H9 (cell line): ENCODE results near the gene CDC42EP1. TPM values are rescaled to one million over a fixed set of nuclear protein-coding genes. Genes with fewer than 3 reads are reported as not detected.
"Not testable (repeated sequence)": the region's sequence is repeated elsewhere in the genome, so short reads cannot be mapped to it uniquely, and the experiment has no call there.

ENCODE experiments used
- DNase-seq: peaks from one replicate; pipeline ENCODE4 v3.0.0-alpha.2; 2017
- H2AFZ ChIP-seq: one replicate; pipeline ENCODE4 v1.6.1; 2013; ENCODE audit warnings: mild to moderate bottlenecking, low read length, control low read depth, moderate library complexity
- H2AK5ac ChIP-seq: 2 replicates; pipeline ENCODE4 v1.6.1; 2013; ENCODE audit warnings: low read length, control low read depth, mixed read lengths; ENCODE audit not compliant: insufficient read length
- H2BK120ac ChIP-seq: one replicate; pipeline ENCODE4 v1.6.1; 2013; ENCODE audit warnings: low read depth, mild to moderate bottlenecking, low read length, control low read depth, inconsistent platforms; ENCODE audit not compliant: poor library complexity, severe bottlenecking
- H2BK12ac ChIP-seq: 2 replicates; pipeline ENCODE4 v1.6.1; 2013; ENCODE audit warnings: low read length, control low read depth, mixed read lengths, low read depth; ENCODE audit not compliant: insufficient read length
- H2BK15ac ChIP-seq: 2 replicates; pipeline ENCODE4 v1.6.1; 2013; ENCODE audit warnings: low read depth, low read length, control low read depth
- H2BK20ac ChIP-seq: one replicate; pipeline ENCODE4 v1.6.1; 2013; ENCODE audit warnings: low read depth, mild to moderate bottlenecking, low read length, control low read depth, inconsistent platforms; ENCODE audit not compliant: poor library complexity, severe bottlenecking
- H2BK5ac ChIP-seq: 2 replicates; pipeline ENCODE4 v1.6.1; 2013; ENCODE audit warnings: low read length, control low read depth, mixed read lengths; ENCODE audit not compliant: insufficient read length
- H3K14ac ChIP-seq: 2 replicates; pipeline ENCODE4 v1.6.1; 2013; ENCODE audit warnings: low read length, control low read depth; ENCODE audit not compliant: insufficient read depth
- H3K18ac ChIP-seq: 2 replicates; pipeline ENCODE4 v1.6.1; 2013; ENCODE audit warnings: low read depth, mild to moderate bottlenecking, mixed read lengths, low read length, control low read depth; ENCODE audit not compliant: insufficient read length
- H3K23ac ChIP-seq: 2 replicates; pipeline ENCODE4 v1.6.1; 2013; ENCODE audit warnings: low read length, control low read depth, mixed read lengths, low read depth; ENCODE audit not compliant: insufficient read length
- H3K23me2 ChIP-seq: 2 replicates; pipeline ENCODE4 v1.6.1; 2013; ENCODE audit warnings: low read depth, mild to moderate bottlenecking, mixed read lengths, low read length, control low read depth; ENCODE audit not compliant: insufficient read length, poor library complexity, severe bottlenecking
- H3K27ac ChIP-seq: 2 replicates; pipeline ENCODE4 v1.5.1; 2013; ENCODE audit warnings: low read length, control low read depth, mixed read lengths, low read depth; ENCODE audit not compliant: insufficient read length
- H3K27me3 ChIP-seq: 2 replicates; pipeline ENCODE4 v1.6.1; 2013; ENCODE audit warnings: low read length, control low read depth, inconsistent platforms; ENCODE audit not compliant: insufficient read depth
- H3K4ac ChIP-seq: 2 replicates; pipeline ENCODE4 v1.6.1; 2013; ENCODE audit warnings: low read depth, mild to moderate bottlenecking, control low read depth, inconsistent platforms, low read length, moderate library complexity
- H3K4me1 ChIP-seq: 2 replicates; pipeline ENCODE4 v1.6.1; 2013; ENCODE audit warnings: low read length, control low read depth, inconsistent platforms; ENCODE audit not compliant: insufficient read depth
- H3K4me2 ChIP-seq: 2 replicates; pipeline ENCODE4 v1.6.1; 2013; ENCODE audit warnings: low read length, control low read depth, mixed read lengths; ENCODE audit not compliant: insufficient read length, insufficient read depth
- H3K56ac ChIP-seq: 2 replicates; pipeline ENCODE4 v1.6.1; 2013; ENCODE audit warnings: low read depth, mild to moderate bottlenecking, mixed read lengths, low read length, control low read depth; ENCODE audit not compliant: insufficient read length
- H3K79me1 ChIP-seq: 2 replicates; pipeline ENCODE4 v1.6.1; 2013; ENCODE audit warnings: low read depth, mild to moderate bottlenecking, moderate library complexity, low read length, control low read depth, inconsistent platforms; ENCODE audit not compliant: insufficient read depth, poor library complexity, severe bottlenecking
- H3K79me2 ChIP-seq: 2 replicates; pipeline ENCODE4 v1.6.1; 2013; ENCODE audit warnings: low read length, control low read depth, inconsistent platforms; ENCODE audit not compliant: insufficient read depth
- H3K9ac ChIP-seq: 2 replicates; pipeline ENCODE4 v1.6.1; 2013; ENCODE audit warnings: low read length, control low read depth, mixed read lengths; ENCODE audit not compliant: insufficient read length; ENCODE audit errors: extremely low read depth
- H3K9me3 ChIP-seq: one replicate; pipeline ENCODE4 v1.6.1; 2013; ENCODE audit warnings: low read depth, low read length, inconsistent platforms; ENCODE audit not compliant: control insufficient read depth
- H3T11ph ChIP-seq: one replicate; pipeline ENCODE4 v1.6.1; 2013; ENCODE audit warnings: mild to moderate bottlenecking, low read length, control low read depth, inconsistent platforms
- H4K20me1 ChIP-seq: one replicate; pipeline ENCODE4 v1.6.1; 2013; ENCODE audit not compliant: control insufficient read depth, insufficient read length, insufficient read depth
- H4K5ac ChIP-seq: 2 replicates; pipeline ENCODE4 v1.6.1; 2013; ENCODE audit warnings: low read depth, mild to moderate bottlenecking, mixed read lengths, low read length, control low read depth; ENCODE audit not compliant: insufficient read length
- H4K8ac ChIP-seq: replicated peaks from 2 replicates; pipeline ENCODE4 v1.6.1; 2013; ENCODE audit warnings: low read length, control low read depth, mixed read lengths, low read depth; ENCODE audit not compliant: insufficient read length
- H4K91ac ChIP-seq: 2 replicates; pipeline ENCODE4 v1.6.1; 2013; ENCODE audit warnings: low read depth, mild to moderate bottlenecking, moderate library complexity, mixed read lengths, low read length, control low read depth; ENCODE audit not compliant: insufficient read length
- H3K27ac Mint-ChIP-seq, 3 experiments: 2 replicates in 2 of 3; 3 replicates in 1 of 3; pipeline ENCODE4 v1.8.0; 2020 to 2021; ENCODE audit warnings: mixed read lengths in 3 of 3, mild to moderate bottlenecking in 1 of 3, moderate library complexity in 1 of 3
- H3K27me3 Mint-ChIP-seq: 2 replicates; pipeline ENCODE4 v1.8.0; 2021; ENCODE audit warnings: low read depth, mild to moderate bottlenecking, moderate library complexity, mixed read lengths
- H3K36me3 Mint-ChIP-seq, 3 experiments: 2 replicates in 2 of 3; 3 replicates in 1 of 3; pipeline ENCODE4 v1.8.0; 2020 to 2021; ENCODE audit warnings: low read depth in 3 of 3, mixed read lengths in 3 of 3; ENCODE audit not compliant: insufficient read depth in 1 of 3
- H3K4me1 Mint-ChIP-seq, 2 experiments: 2 replicates each; pipeline ENCODE4 v1.8.0; 2020; ENCODE audit warnings: mixed read lengths in 2 of 2
- H3K4me3 Mint-ChIP-seq, 2 experiments: 2 replicates in 1 of 2; 3 replicates in 1 of 2; pipeline ENCODE4 v1.8.0; 2020 to 2021; ENCODE audit warnings: mild to moderate bottlenecking in 2 of 2, mixed read lengths in 2 of 2, moderate library complexity in 1 of 2
- H3K9me3 Mint-ChIP-seq, 2 experiments: 2 replicates in 1 of 2; 3 replicates in 1 of 2; pipeline ENCODE4 v1.8.0; 2020; ENCODE audit warnings: mild to moderate bottlenecking in 2 of 2, mixed read lengths in 2 of 2, moderate library complexity in 1 of 2
- WGBS: extraction: QIAGEN DNeasy Blood & Tissue Kit; methylation state at CpG from one replicate; pipeline ENCODE4 v1.1.7; 2013; ENCODE audit warnings: missing lambda C conversion rate, low lambda C conversion rate, mixed read lengths; ENCODE audit not compliant: insufficient read length; ENCODE audit errors: extremely low coverage; 5-methylcytosine and 5-hydroxymethylcytosine counted together
- total RNA-seq: library from RNA; stranded (reverse); gene quantifications from 2 replicates; pipeline ENCODE4 v1.2.1, GENCODE V29; 2021
- TF ChIP-seq, protein P1 (sequence below): fragments of 200-600 bp; sonication (generic); conservative IDR thresholded peaks from 3 replicates; pipeline ENCODE4 v1.8.0; 2021; ENCODE audit warnings: antibody characterized with exemption, mild to moderate bottlenecking

Gene CDC42EP1
- total RNA-seq, 1 experiment from 2014 or later = 23.0 TPM

- TF ChIP-seq, protein P1, sequence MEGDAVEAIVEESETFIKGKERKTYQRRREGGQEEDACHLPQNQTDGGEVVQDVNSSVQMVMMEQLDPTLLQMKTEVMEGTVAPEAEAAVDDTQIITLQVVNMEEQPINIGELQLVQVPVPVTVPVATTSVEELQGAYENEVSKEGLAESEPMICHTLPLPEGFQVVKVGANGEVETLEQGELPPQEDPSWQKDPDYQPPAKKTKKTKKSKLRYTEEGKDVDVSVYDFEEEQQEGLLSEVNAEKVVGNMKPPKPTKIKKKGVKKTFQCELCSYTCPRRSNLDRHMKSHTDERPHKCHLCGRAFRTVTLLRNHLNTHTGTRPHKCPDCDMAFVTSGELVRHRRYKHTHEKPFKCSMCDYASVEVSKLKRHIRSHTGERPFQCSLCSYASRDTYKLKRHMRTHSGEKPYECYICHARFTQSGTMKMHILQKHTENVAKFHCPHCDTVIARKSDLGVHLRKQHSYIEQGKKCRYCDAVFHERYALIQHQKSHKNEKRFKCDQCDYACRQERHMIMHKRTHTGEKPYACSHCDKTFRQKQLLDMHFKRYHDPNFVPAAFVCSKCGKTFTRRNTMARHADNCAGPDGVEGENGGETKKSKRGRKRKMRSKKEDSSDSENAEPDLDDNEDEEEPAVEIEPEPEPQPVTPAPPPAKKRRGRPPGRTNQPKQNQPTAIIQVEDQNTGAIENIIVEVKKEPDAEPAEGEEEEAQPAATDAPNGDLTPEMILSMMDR = no peak
- Mint-ChIP-seq H3K36me3 (peaks cover 0 to 5% (median 3%) of the 10 kb centered on the region in 3 experiments; a peak in 2 of 7 replicates), H3K4me1 (peaks cover 16 to 17% of the 10 kb centered on the region in 2 experiments), H3K27ac (peak overlapping the region; percentile 88 to 93 (median 90); a peak in 6 of 7 replicates), H3K9me3 (no peaks in the 10 kb centered on the region), H3K27me3 (peaks cover 5% of the 10 kb centered on the region), H3K4me3 (peak overlapping the region; percentile 91 to 93)
- no peak overlapping the region for H3K27ac ChIP-seq
- no peak overlapping the region for H2BK5ac ChIP-seq
- no peaks in the 10 kb centered on the region for H4K20me1 ChIP-seq
- no peak overlapping the region for H2BK15ac ChIP-seq
- H2AK5ac ChIP-seq = no peak overlapping the region
- H3K18ac ChIP-seq = no peak overlapping the region
- no peak overlapping the region for H3K56ac ChIP-seq
- no peak for DNase-seq
- H3K27me3 ChIP-seq = no peaks in the 10 kb centered on the region
- H3K14ac ChIP-seq = peak overlapping the region; percentile 70; the same call in 1 of the 2 replicates
- H3K23ac ChIP-seq = no peak overlapping the region
- H4K91ac ChIP-seq = no peak overlapping the region
- H3K9me3 ChIP-seq = no peaks in the 10 kb centered on the region
- no peak overlapping the region for H4K8ac ChIP-seq
- no CpG with 5 or more reads among the region's 26 CpGs for WGBS
- H3K79me2 ChIP-seq = no peaks in the 10 kb centered on the region; the same call in 1 of the 2 replicates
- H3K4me1 ChIP-seq = no peaks in the 10 kb centered on the region
- H3K4me2 ChIP-seq = peak overlapping the region; percentile 90
- H3K79me1 ChIP-seq = peaks cover 3% of the 10 kb centered on the region
- peak overlapping the region; percentile 62 for H3K9ac ChIP-seq
- H2BK120ac ChIP-seq = no peak overlapping the region
- no peak overlapping the region for H3T11ph ChIP-seq
- no peak overlapping the region for H3K4ac ChIP-seq
- no peak overlapping the region for H2AFZ ChIP-seq
- H3K23me2 ChIP-seq = peaks cover 10% of the 10 kb centered on the region
- H2BK20ac ChIP-seq = no peak overlapping the region
- no peak overlapping the region for H4K5ac ChIP-seq
- no peak overlapping the region for H2BK12ac ChIP-seq
These were observed 49.2 kb downstream of the CDC42EP1 start for GRCh38 chr22:37609240-37610152.

- not testable (repeated sequence) for H3K4ac ChIP-seq, H3K23ac ChIP-seq, H2AFZ ChIP-seq, H3K18ac ChIP-seq, H3T11ph ChIP-seq, H3K9me3 Mint-ChIP-seq, H3K14ac ChIP-seq, H2BK12ac ChIP-seq, H3K27ac Mint-ChIP-seq, H2BK15ac ChIP-seq, H3K27ac ChIP-seq, H3K9me3 ChIP-seq, DNase-seq, H4K5ac ChIP-seq, H3K23me2 ChIP-seq, H3K4me1 ChIP-seq, H3K79me2 ChIP-seq, H3K79me1 ChIP-seq, H4K91ac ChIP-seq, H2AK5ac ChIP-seq, H4K20me1 ChIP-seq, H3K27me3 ChIP-seq, H3K27me3 Mint-ChIP-seq, H2BK120ac ChIP-seq, H3K56ac ChIP-seq, H2BK5ac ChIP-seq, H3K36me3 Mint-ChIP-seq, H3K9ac ChIP-seq, H2BK20ac ChIP-seq, H4K8ac ChIP-seq
- peak overlapping the region; percentile 90 for H3K4me2 ChIP-seq
- H3K4me3 Mint-ChIP-seq = peak overlapping the region; percentile 91 to 93
- WGBS = no CpG with 5 or more reads among the region's 3 CpGs
- H3K4me1 Mint-ChIP-seq = peaks cover 16 to 17% of the 10 kb centered on the region in 2 experiments
These were observed 49.8 kb downstream of the CDC42EP1 start for GRCh38 chr22:37610153-37610475.
